ENCODE measurements around the gene CDH4.

Gene CDH4

GRCh38 chr20:61490721-61491120 lies 238.7 kb downstream of the CDH4 start:
- TF ChIP-seq TEAD4 (IDR thresholded peaks at IDR 0.05) (no peak), TAF1 (IDR thresholded peaks at IDR 0.05; ENCODE audit: low read depth) (no peak), TCF12 (IDR thresholded peaks at IDR 0.05; ENCODE audit: low read depth) (no peak), YY1 (IDR thresholded peaks at IDR 0.05; ENCODE audit: low read depth) (no peak), CREB1 (IDR thresholded peaks at IDR 0.05; ENCODE audit: low read depth) (no peak), REST (IDR thresholded peaks at IDR 0.05; ENCODE audit: low read depth) (no peak), CEBPB (IDR thresholded peaks at IDR 0.05) (no peak)

GRCh38 chr20:61492065-61492464 lies 240.0 kb downstream of the CDH4 start:
- TF ChIP-seq EP300 (IDR thresholded peaks at IDR 0.05; ENCODE audit: borderline replicate concordance) (no peak), TEAD4 (IDR thresholded peaks at IDR 0.05) (no peak), YY1 (IDR thresholded peaks at IDR 0.05; ENCODE audit: low read depth) (no peak), EGR1 (IDR thresholded peaks at IDR 0.05) (no peak), RAD21 (IDR thresholded peaks at IDR 0.05; ENCODE audit: low read depth) (no peak)

- TF ChIP-seq YY1 (IDR thresholded peaks at IDR 0.05; ENCODE audit: low read depth) (no peak), CEBPB (IDR thresholded peaks at IDR 0.05) (no peak), USF1 (IDR thresholded peaks at IDR 0.05) (no peak), RAD21 (IDR thresholded peaks at IDR 0.05; ENCODE audit: low read depth) (no peak), REST (IDR thresholded peaks at IDR 0.05; ENCODE audit: low read depth) (no peak), NFIC (IDR thresholded peaks at IDR 0.05) (no peak), EGR1 (IDR thresholded peaks at IDR 0.05) (no peak), EP300 (IDR thresholded peaks at IDR 0.05; ENCODE audit: borderline replicate concordance) (no peak), MAX (IDR thresholded peaks at IDR 0.05) (no peak), ZBTB7A (IDR thresholded peaks at IDR 0.05; ENCODE audit: low read depth) (no peak), TEAD4 (IDR thresholded peaks at IDR 0.05) (no peak), CREB1 (IDR thresholded peaks at IDR 0.05; ENCODE audit: low read depth) (no peak), TAF1 (IDR thresholded peaks at IDR 0.05; ENCODE audit: low read depth) (no peak), TCF12 (IDR thresholded peaks at IDR 0.05; ENCODE audit: low read depth) (no peak), FOXM1 (IDR thresholded peaks at IDR 0.05; ENCODE audit: borderline replicate concordance, low read depth) (no peak)
Observed at GRCh38 chr20:61493798-61494305, 241.8 kb downstream of the CDH4 start.

- TF ChIP-seq NFIC (IDR thresholded peaks at IDR 0.05) (no peak), FOXM1 (IDR thresholded peaks at IDR 0.05; ENCODE audit: borderline replicate concordance, low read depth) (no peak), ZBTB7A (IDR thresholded peaks at IDR 0.05; ENCODE audit: low read depth) (no peak), RAD21 (IDR thresholded peaks at IDR 0.05; ENCODE audit: low read depth) (no peak)
Observed at GRCh38 chr20:61494763-61495575, 242.9 kb downstream of the CDH4 start.

- TF ChIP-seq ZBTB7A (IDR thresholded peaks at IDR 0.05; ENCODE audit: low read depth) = no peak
Observed at GRCh38 chr20:61497029-61497627, 245.1 kb downstream of the CDH4 start.

- no peak for TF ChIP-seq EP300 (IDR thresholded peaks at IDR 0.05; ENCODE audit: borderline replicate concordance)
- no peak for TF ChIP-seq USF1 (IDR thresholded peaks at IDR 0.05)
- no peak for TF ChIP-seq TAF1 (IDR thresholded peaks at IDR 0.05; ENCODE audit: low read depth)
- no peak for TF ChIP-seq ZBTB7A (IDR thresholded peaks at IDR 0.05; ENCODE audit: low read depth)
- no peak for TF ChIP-seq TCF12 (IDR thresholded peaks at IDR 0.05; ENCODE audit: low read depth)
- TF ChIP-seq REST (IDR thresholded peaks at IDR 0.05; ENCODE audit: low read depth) = no peak
- no peak for TF ChIP-seq EGR1 (IDR thresholded peaks at IDR 0.05)
- TF ChIP-seq CEBPB (IDR thresholded peaks at IDR 0.05) = no peak
- TF ChIP-seq NFIC (IDR thresholded peaks at IDR 0.05) = no peak
- no peak for TF ChIP-seq YY1 (IDR thresholded peaks at IDR 0.05; ENCODE audit: low read depth)
- no peak for TF ChIP-seq TEAD4 (IDR thresholded peaks at IDR 0.05)
- TF ChIP-seq RAD21 (IDR thresholded peaks at IDR 0.05; ENCODE audit: low read depth) = no peak
- TF ChIP-seq MAX (IDR thresholded peaks at IDR 0.05) = no peak
- TF ChIP-seq FOXM1 (IDR thresholded peaks at IDR 0.05; ENCODE audit: borderline replicate concordance, low read depth) = no peak
- no peak for TF ChIP-seq CREB1 (IDR thresholded peaks at IDR 0.05; ENCODE audit: low read depth)
Observed at GRCh38 chr20:61499859-61500554, 247.9 kb downstream of the CDH4 start.

All from Ishikawa (cell line).